Liver (tissue), 3 donors: Measurements from ENCODE around the gene PSMG1.

ENCODE experiments used
- EGR1 ChIP-seq, 2 donors: IDR thresholded peaks; 2 replicates each; pipeline ENCODE4 v1.6.1; 2016 to 2018; ENCODE audit warnings: antibody characterized with exemption in 2 of 2, low read depth in 2 of 2
- FOXA1 ChIP-seq: IDR thresholded peaks from 2 replicates; pipeline ENCODE4 v1.6.1; 2016; ENCODE audit warnings: antibody characterized with exemption
- GABPA ChIP-seq, 2 donors: IDR thresholded peaks in 1 of 2; conservative IDR thresholded peaks in 1 of 2; 2 replicates each; pipeline ENCODE4 v1.6.1; 2016; ENCODE audit warnings: antibody characterized with exemption in 2 of 2, mild to moderate bottlenecking in 1 of 2, moderate library complexity in 1 of 2
- HNF4A ChIP-seq, 2 donors: conservative IDR thresholded peaks; 2 replicates each; pipeline ENCODE4 v1.6.1; 2016; ENCODE audit warnings: antibody characterized with exemption in 2 of 2, mild to moderate bottlenecking in 2 of 2
- JUND ChIP-seq, 2 donors: IDR thresholded peaks; 2 replicates each; pipeline ENCODE4 v1.6.1; 2016; ENCODE audit warnings: antibody characterized with exemption in 2 of 2
- NR2F2 ChIP-seq: IDR thresholded peaks from 2 replicates; pipeline ENCODE4 v1.6.1; 2016; ENCODE audit warnings: antibody characterized with exemption
- RAD21 ChIP-seq, 2 donors: IDR thresholded peaks; 2 replicates each; pipeline ENCODE4 v1.6.1; 2016; ENCODE audit warnings: antibody characterized with exemption in 2 of 2, mild to moderate bottlenecking in 2 of 2
- RXRA ChIP-seq, 2 donors: IDR thresholded peaks; 2 replicates each; pipeline ENCODE4 v1.6.1; 2017 to 2018; ENCODE audit warnings: antibody characterized with exemption in 2 of 2, mild to moderate bottlenecking in 1 of 2
- TAF1 ChIP-seq: conservative IDR thresholded peaks from 2 replicates; pipeline ENCODE4 v1.6.1; 2016; ENCODE audit warnings: antibody characterized with exemption, mild to moderate bottlenecking
- YY1 ChIP-seq: IDR thresholded peaks from 2 replicates; pipeline ENCODE4 v1.6.1; 2016; ENCODE audit warnings: antibody characterized with exemption, mild to moderate bottlenecking
- TF ChIP-seq, protein P1 (sequence below): fragments of 150-350 bp; IDR thresholded peaks from 2 replicates; pipeline ENCODE4 v1.5.1; 2017; ENCODE audit warnings: improper control_type of control experiment, low read depth, low read length; ENCODE audit not compliant: missing input control
- TF ChIP-seq, protein P2 (sequence below): IDR thresholded peaks from 2 replicates; pipeline ENCODE4 v1.6.1; 2016; ENCODE audit warnings: antibody characterized with exemption, mild to moderate bottlenecking
- TF ChIP-seq, protein P3 (sequence below): IDR thresholded peaks from 2 replicates; pipeline ENCODE4 v1.6.1; 2016; ENCODE audit warnings: antibody characterized with exemption
- donor health status: healthy.
- donor health status: healthy.

DNA sequence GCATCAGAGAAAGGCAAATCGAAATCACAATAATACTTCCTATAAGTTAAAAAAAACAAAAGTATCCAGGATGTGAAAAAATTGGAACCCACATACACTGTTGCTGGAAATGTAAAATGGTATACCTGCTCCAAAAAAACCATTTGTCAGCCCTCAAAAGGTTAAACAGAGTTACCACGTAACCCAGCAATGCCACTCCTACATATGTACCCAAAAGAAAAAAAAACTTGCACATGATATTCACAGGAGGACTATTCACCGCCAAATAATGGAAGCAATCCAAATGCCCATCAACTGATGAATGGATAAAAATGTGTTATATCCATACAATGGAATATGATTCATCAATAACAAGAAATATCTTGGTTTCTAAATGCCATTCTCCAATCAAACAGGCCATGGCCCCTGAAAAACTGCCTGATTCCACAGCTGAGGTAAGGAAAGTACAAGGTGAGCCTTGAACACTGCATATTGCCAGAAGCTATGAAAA lies 38.8 kb upstream of the PSMG1 start:
- TF ChIP-seq RAD21 (IDR thresholded peaks at IDR 0.05): no peak
- TF ChIP-seq, protein P1, sequence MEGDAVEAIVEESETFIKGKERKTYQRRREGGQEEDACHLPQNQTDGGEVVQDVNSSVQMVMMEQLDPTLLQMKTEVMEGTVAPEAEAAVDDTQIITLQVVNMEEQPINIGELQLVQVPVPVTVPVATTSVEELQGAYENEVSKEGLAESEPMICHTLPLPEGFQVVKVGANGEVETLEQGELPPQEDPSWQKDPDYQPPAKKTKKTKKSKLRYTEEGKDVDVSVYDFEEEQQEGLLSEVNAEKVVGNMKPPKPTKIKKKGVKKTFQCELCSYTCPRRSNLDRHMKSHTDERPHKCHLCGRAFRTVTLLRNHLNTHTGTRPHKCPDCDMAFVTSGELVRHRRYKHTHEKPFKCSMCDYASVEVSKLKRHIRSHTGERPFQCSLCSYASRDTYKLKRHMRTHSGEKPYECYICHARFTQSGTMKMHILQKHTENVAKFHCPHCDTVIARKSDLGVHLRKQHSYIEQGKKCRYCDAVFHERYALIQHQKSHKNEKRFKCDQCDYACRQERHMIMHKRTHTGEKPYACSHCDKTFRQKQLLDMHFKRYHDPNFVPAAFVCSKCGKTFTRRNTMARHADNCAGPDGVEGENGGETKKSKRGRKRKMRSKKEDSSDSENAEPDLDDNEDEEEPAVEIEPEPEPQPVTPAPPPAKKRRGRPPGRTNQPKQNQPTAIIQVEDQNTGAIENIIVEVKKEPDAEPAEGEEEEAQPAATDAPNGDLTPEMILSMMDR: no peak
- TF ChIP-seq, protein P2, sequence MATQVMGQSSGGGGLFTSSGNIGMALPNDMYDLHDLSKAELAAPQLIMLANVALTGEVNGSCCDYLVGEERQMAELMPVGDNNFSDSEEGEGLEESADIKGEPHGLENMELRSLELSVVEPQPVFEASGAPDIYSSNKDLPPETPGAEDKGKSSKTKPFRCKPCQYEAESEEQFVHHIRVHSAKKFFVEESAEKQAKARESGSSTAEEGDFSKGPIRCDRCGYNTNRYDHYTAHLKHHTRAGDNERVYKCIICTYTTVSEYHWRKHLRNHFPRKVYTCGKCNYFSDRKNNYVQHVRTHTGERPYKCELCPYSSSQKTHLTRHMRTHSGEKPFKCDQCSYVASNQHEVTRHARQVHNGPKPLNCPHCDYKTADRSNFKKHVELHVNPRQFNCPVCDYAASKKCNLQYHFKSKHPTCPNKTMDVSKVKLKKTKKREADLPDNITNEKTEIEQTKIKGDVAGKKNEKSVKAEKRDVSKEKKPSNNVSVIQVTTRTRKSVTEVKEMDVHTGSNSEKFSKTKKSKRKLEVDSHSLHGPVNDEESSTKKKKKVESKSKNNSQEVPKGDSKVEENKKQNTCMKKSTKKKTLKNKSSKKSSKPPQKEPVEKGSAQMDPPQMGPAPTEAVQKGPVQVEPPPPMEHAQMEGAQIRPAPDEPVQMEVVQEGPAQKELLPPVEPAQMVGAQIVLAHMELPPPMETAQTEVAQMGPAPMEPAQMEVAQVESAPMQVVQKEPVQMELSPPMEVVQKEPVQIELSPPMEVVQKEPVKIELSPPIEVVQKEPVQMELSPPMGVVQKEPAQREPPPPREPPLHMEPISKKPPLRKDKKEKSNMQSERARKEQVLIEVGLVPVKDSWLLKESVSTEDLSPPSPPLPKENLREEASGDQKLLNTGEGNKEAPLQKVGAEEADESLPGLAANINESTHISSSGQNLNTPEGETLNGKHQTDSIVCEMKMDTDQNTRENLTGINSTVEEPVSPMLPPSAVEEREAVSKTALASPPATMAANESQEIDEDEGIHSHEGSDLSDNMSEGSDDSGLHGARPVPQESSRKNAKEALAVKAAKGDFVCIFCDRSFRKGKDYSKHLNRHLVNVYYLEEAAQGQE: no peak
- TF ChIP-seq GABPA (IDR thresholded peaks at IDR 0.05 in 1 of 2, conservative IDR thresholded peaks at IDR 0.05 in 1 of 2): no peak
- no peak for TF ChIP-seq NR2F2
- TF ChIP-seq RXRA (IDR thresholded peaks at IDR 0.05): no peak
- TF ChIP-seq FOXA1: no peak
- TF ChIP-seq HNF4A (conservative IDR thresholded peaks at IDR 0.05): no peak
- no peak for TF ChIP-seq TAF1
- no peak for TF ChIP-seq EGR1 (IDR thresholded peaks at IDR 0.05; ENCODE audit: low read depth in 2 of 2)
- no peak for TF ChIP-seq JUND (IDR thresholded peaks at IDR 0.05)
- TF ChIP-seq YY1: no peak
- TF ChIP-seq, protein P3, sequence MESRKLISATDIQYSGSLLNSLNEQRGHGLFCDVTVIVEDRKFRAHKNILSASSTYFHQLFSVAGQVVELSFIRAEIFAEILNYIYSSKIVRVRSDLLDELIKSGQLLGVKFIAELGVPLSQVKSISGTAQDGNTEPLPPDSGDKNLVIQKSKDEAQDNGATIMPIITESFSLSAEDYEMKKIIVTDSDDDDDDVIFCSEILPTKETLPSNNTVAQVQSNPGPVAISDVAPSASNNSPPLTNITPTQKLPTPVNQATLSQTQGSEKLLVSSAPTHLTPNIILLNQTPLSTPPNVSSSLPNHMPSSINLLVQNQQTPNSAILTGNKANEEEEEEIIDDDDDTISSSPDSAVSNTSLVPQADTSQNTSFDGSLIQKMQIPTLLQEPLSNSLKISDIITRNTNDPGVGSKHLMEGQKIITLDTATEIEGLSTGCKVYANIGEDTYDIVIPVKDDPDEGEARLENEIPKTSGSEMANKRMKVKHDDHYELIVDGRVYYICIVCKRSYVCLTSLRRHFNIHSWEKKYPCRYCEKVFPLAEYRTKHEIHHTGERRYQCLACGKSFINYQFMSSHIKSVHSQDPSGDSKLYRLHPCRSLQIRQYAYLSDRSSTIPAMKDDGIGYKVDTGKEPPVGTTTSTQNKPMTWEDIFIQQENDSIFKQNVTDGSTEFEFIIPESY: no peak
